K562 (cell line): ENCODE measurements around the gene SDC1. TPM values are rescaled to one million over a fixed set of nuclear protein-coding genes. Genes with fewer than 3 reads are reported as not detected.

Source experiments
- BRD4 ChIP-seq: fragments of 200-600 bp; sonication (generic); IDR thresholded peaks from 2 replicates; pipeline ENCODE4 v1.6.1; 2017; ENCODE audit warnings: inconsistent platforms
- FOXA3 ChIP-seq, 2 experiments: fragments of 450-650 bp in 1 of 2; sonication (generic) in 1 of 2; formaldehyde crosslinking; IDR thresholded peaks in 1 of 2; conservative IDR thresholded peaks in 1 of 2; 2 replicates each; pipeline versions ENCODE4 v1.4.0 to v1.8.0; 2020 to 2022; ENCODE audit warnings: mild to moderate bottlenecking in 2 of 2, missing genetic modification reagents in 1 of 2
- HDGF ChIP-seq: fragments of 450-650 bp; IDR thresholded peaks from 2 replicates; pipeline ENCODE4 v1.6.1; 2016
- HLTF ChIP-seq: fragments of 450-650 bp; IDR thresholded peaks from 2 replicates; pipeline ENCODE4 v1.6.1; 2016
- KLF1 ChIP-seq: fragments of 450-650 bp; IDR thresholded peaks from 2 replicates; pipeline ENCODE4 v1.6.1; 2016; ENCODE audit warnings: missing genetic modification characterization, missing compliant biosample characterization
- L3MBTL2 ChIP-seq: fragments of 450-650 bp; IDR thresholded peaks from 2 replicates; pipeline ENCODE4 v1.6.1; 2016; ENCODE audit warnings: mild to moderate bottlenecking, moderate library complexity
- NBN ChIP-seq: fragments of 450-650 bp; IDR thresholded peaks from 2 replicates; pipeline ENCODE4 v1.6.1; 2016; ENCODE audit warnings: low read depth, mild to moderate bottlenecking
- NFATC3 ChIP-seq: fragments of 450-650 bp; IDR thresholded peaks from 2 replicates; pipeline ENCODE4 v1.6.1; 2017; ENCODE audit warnings: mild to moderate bottlenecking
- PHF21A ChIP-seq: fragments of 450-650 bp; IDR thresholded peaks from 2 replicates; pipeline ENCODE4 v1.6.1; 2017; ENCODE audit warnings: low read depth, borderline replicate concordance
- RBM25 ChIP-seq: fragments of 200-400 bp; formaldehyde crosslinking; IDR thresholded peaks from 2 replicates; pipeline ENCODE4 v1.6.1; 2018; ENCODE audit warnings: low read length, low read depth, moderate library complexity; ENCODE audit not compliant: severe bottlenecking
- RFX7 ChIP-seq: fragments of 250-450 bp; sonication (Bioruptor Pico); IDR thresholded peaks from 2 replicates; pipeline ENCODE4 v1.5.1; 2021; ENCODE audit warnings: mild to moderate bottlenecking
- SMAD2 ChIP-seq: fragments of 150-350 bp; IDR thresholded peaks from 2 replicates; pipeline ENCODE4 v1.6.1; 2014; ENCODE audit warnings: low read depth, mild to moderate bottlenecking, low read length
- SMAD3 ChIP-seq: fragments of 450-650 bp; formaldehyde crosslinking; conservative IDR thresholded peaks from 2 replicates; pipeline ENCODE4 v1.4.0; 2020; ENCODE audit warnings: mild to moderate bottlenecking
- SMARCA4 ChIP-seq: fragments of 450-650 bp; IDR thresholded peaks from 2 replicates; pipeline ENCODE4 v1.6.1; 2016
- SNRNP70 ChIP-seq: fragments of 200-400 bp; formaldehyde crosslinking; optimal IDR thresholded peaks from 2 replicates; pipeline ENCODE3; 2017; ENCODE audit warnings: low read depth, low read length
- TCF7 ChIP-seq: sonication (generic); IDR thresholded peaks from 2 replicates; pipeline ENCODE4 v1.6.1; 2016; ENCODE audit warnings: antibody characterized with exemption, borderline replicate concordance
- ZEB2 ChIP-seq: fragments of 450-650 bp; IDR thresholded peaks from 2 replicates; pipeline ENCODE4 v1.6.1; 2016
- ZFX ChIP-seq: sonication (generic); formaldehyde crosslinking; IDR thresholded peaks from 2 replicates; pipeline ENCODE4 v1.8.0; 2022; ENCODE audit warnings: mild to moderate bottlenecking, missing genetic modification reagents, moderate library complexity
- ZKSCAN8 ChIP-seq: fragments of 200-800 bp; sonication (Bioruptor generic); IDR thresholded peaks from 2 replicates; pipeline ENCODE4 v1.6.1; 2016; ENCODE audit warnings: missing genetic modification characterization, missing compliant biosample characterization
- ZNF311 ChIP-seq: fragments of 250-450 bp; sonication (Bioruptor Pico); IDR thresholded peaks from 2 replicates; pipeline ENCODE4 v1.4.0; 2020; ENCODE audit warnings: mild to moderate bottlenecking, moderate library complexity
- ZNF316 ChIP-seq: fragments of 450-650 bp; IDR thresholded peaks from 2 replicates; pipeline ENCODE4 v1.6.1; 2016
- ZNF766 ChIP-seq: fragments of 200-800 bp; sonication (Bioruptor generic); conservative IDR thresholded peaks from 2 replicates; pipeline ENCODE4 v1.6.1; 2016; ENCODE audit warnings: missing genetic modification characterization, missing compliant biosample characterization
- ZNF778 ChIP-seq: fragments of 450-650 bp; formaldehyde crosslinking; IDR thresholded peaks from 2 replicates; pipeline ENCODE4 v1.4.0; 2020; ENCODE audit warnings: mild to moderate bottlenecking, moderate library complexity
- ZNF79 ChIP-seq: fragments of 250-450 bp; sonication (Bioruptor Pico); IDR thresholded peaks from 2 replicates; pipeline ENCODE4 v1.4.0; 2020; ENCODE audit warnings: low read depth, mild to moderate bottlenecking, moderate library complexity
- polyA plus RNA-seq, 8 experiments: library from polyadenylated mRNA; depleted of rRNA in 4 of 8; stranded (reverse) in 5 of 8; unstranded in 3 of 8; fragments of >200 nt; fragmentation: Nextera tagmentation in 2 of 8; fragmentation: Illumina TruSeq in 1 of 8; extraction: Ambion mirVana in 2 of 8; extraction: Trizol in 1 of 8; gene quantifications; 2 replicates each; pipeline versions ENCODE4 v1.2.1 to v1.2.3, GENCODE V29; 2011 to 2014; ENCODE audit warnings: inconsistent platforms in 1 of 8, missing spikeins in 1 of 8
- total RNA-seq, 7 experiments: library from RNA; depleted of rRNA in 6 of 7; stranded (reverse); fragments of >200 nt in 6 of 7; fragmentation: Illumina TruSeq in 2 of 7; extraction: Trizol in 2 of 7; gene quantifications; 2 replicates each; pipeline versions ENCODE4 v1.2.1 to v1.2.3, GENCODE V29; 2011 to 2021; ENCODE audit warnings: low replicate concordance in 1 of 7
- TF ChIP-seq, protein P1 (sequence below), 2 experiments: fragments of 450-650 bp; formaldehyde crosslinking in 1 of 2; IDR thresholded peaks; 2 replicates each; pipeline versions ENCODE4 v1.4.0 to v1.6.1; 2014 to 2020; ENCODE audit warnings: mild to moderate bottlenecking in 2 of 2, borderline replicate concordance in 1 of 2, low read depth in 1 of 2

SDC1 gene
- total and polyA plus RNA-seq, 9 of the 15 experiments (the other 6 are each of a cell fraction or from before 2014, with no cell fraction given), result 0.06 to 2.7 (median 0.49) TPM

DNA sequence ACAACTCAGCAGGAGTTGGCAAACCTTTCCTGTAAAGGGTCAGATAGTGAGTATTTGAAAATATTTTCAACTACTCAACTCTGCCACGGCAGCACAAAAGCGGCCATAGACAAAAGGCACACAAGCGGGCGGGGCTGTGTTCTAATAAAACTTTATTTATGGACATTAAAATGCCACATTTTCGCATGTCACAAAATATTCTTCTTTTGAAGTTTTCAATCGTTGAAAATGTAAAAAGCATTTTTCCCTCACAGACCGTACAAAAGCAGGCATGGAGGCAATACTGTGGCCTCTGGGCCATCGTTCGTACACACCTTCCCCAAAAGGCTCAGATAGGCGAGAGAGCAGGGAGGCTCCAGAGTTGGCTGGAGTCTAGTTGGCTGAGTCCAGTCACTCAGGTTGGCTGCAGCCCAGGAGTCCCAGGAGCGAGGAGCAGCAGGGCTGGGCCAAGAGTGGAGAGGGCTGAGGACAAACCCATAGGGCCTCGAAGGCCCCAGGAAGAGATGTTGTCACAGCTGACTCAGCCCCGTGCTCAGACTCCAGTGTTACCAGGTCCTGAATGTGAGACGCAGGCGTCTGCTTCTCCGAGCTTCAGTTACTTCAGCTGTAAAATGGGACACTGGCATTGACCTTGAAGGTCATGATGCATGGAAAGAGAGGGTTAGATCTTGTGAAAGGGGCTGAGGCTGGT lies 42.5 kb downstream of the SDC1 start (continued):
- TF ChIP-seq, protein P1, sequence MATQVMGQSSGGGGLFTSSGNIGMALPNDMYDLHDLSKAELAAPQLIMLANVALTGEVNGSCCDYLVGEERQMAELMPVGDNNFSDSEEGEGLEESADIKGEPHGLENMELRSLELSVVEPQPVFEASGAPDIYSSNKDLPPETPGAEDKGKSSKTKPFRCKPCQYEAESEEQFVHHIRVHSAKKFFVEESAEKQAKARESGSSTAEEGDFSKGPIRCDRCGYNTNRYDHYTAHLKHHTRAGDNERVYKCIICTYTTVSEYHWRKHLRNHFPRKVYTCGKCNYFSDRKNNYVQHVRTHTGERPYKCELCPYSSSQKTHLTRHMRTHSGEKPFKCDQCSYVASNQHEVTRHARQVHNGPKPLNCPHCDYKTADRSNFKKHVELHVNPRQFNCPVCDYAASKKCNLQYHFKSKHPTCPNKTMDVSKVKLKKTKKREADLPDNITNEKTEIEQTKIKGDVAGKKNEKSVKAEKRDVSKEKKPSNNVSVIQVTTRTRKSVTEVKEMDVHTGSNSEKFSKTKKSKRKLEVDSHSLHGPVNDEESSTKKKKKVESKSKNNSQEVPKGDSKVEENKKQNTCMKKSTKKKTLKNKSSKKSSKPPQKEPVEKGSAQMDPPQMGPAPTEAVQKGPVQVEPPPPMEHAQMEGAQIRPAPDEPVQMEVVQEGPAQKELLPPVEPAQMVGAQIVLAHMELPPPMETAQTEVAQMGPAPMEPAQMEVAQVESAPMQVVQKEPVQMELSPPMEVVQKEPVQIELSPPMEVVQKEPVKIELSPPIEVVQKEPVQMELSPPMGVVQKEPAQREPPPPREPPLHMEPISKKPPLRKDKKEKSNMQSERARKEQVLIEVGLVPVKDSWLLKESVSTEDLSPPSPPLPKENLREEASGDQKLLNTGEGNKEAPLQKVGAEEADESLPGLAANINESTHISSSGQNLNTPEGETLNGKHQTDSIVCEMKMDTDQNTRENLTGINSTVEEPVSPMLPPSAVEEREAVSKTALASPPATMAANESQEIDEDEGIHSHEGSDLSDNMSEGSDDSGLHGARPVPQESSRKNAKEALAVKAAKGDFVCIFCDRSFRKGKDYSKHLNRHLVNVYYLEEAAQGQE (IDR thresholded peaks at IDR 0.05; ENCODE audit: borderline replicate concordance), result peak; percentile 48
- TF ChIP-seq, protein P1 (CRISPR knock-in tag; IDR thresholded peaks at IDR 0.05; ENCODE audit: low read depth), result no peak
- TF ChIP-seq L3MBTL2 (peak; percentile 92), ZKSCAN8 (CRISPR knock-in tag) (no peak), ZNF766 (CRISPR knock-in tag) (no peak), HLTF (no peak), SNRNP70 (no peak), NFATC3 (no peak), TCF7 (no peak), SMAD3 (CRISPR knock-in tag) (no peak), ZNF311 (CRISPR knock-in tag) (0 out of 2 replicates have a peak, but pooled peaks have one; percentile 31), FOXA3 (CRISPR knock-in tag; conservative IDR thresholded peaks at IDR 0.05 in 1 of 2, IDR thresholded peaks at IDR 0.05 in 1 of 2) (no peak; a peak in 1 of 4 replicates), SMAD2 (no peak), KLF1 (tag) (peak; percentile 82), SMARCA4 (peak; percentile 51; the same call in 1 of the 2 replicates), RBM25 (no peak), ZFX (CRISPR knock-in tag) (peak; percentile 50; the same call in 1 of the 2 replicates), ZNF79 (CRISPR knock-in tag) (no peak), BRD4 (no peak), RFX7 (no peak), ZNF316 (peak; percentile 76), PHF21A (no peak), HDGF (no peak), NBN (peak; percentile 38; the same call in 1 of the 2 replicates), ZEB2 (0 out of 2 replicates have a peak, but pooled peaks have one; percentile 51), ZNF778 (CRISPR knock-in tag) (no peak)
